Renal cortical epithelial cell (primary cell): Measurements from ENCODE around the gene NCOA1. TPM values are rescaled to one million over a fixed set of nuclear protein-coding genes. Genes with fewer than 3 reads are reported as not detected.
"Not testable (repeated sequence)": the region's sequence is repeated elsewhere in the genome, so short reads cannot be mapped to it uniquely, and the experiment has no call there.

Experiments
- DNase-seq: peaks from one replicate; pipeline ENCODE4 v3.0.0-alpha.2; 2011; ENCODE audit warnings: low read depth
- total RNA-seq: library from RNA; depleted of rRNA; stranded (reverse); fragments of >200 nt; gene quantifications from 2 replicates; pipeline ENCODE4 v1.2.3, GENCODE V29; 2014

The NCOA1 gene
- total RNA-seq, 1 donor from 2014 or later = 22.3 TPM

DNA sequence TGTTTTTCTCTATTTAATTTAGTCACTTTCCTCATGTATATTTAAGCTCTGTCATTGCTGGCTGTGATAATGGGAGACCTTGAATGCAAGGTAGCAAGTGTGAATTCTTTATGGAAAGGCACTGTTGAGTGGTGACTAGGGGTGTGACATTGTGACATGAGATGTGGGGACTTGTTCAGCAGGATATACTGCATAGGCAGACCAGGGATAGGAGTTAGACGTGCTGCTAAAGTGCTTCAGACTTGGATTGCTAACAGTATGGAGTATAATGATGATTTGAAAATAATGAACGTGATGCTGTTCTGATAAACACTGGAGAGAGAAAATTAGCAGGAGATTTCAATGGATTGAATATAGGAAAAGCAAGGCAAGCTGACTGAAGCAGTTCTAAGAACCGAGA, 135.1 kb downstream of the NCOA1 start:
- no peak for DNase-seq

DNA sequence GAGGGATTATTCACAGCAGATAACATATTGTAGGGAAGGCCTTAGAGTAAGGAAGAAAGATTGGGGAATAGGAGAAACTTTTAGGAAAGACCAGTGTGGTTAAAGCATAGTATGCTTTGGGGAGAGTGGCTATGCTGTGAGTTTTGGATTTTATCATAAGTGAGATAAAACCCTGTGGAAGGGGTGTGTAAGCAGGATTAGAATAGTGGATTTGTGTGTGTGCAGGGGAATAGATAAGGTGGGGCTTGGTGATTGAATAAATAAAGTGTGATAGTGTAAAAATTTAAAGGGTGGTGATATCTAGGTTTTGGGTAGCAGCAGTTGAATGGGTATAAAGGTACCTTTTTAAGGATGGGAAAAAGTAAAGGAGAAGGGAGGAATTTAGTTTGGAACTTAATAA, 137.7 kb downstream of the NCOA1 start:
- DNase-seq = no peak

GRCh38 chr2:24632172-24632571, 141.1 kb downstream of the NCOA1 start:
- DNase-seq = no peak

- DNase-seq = peak; percentile 29
Observed at GRCh38 chr2:24635181-24635580, 144.1 kb downstream of the NCOA1 start.

DNA sequence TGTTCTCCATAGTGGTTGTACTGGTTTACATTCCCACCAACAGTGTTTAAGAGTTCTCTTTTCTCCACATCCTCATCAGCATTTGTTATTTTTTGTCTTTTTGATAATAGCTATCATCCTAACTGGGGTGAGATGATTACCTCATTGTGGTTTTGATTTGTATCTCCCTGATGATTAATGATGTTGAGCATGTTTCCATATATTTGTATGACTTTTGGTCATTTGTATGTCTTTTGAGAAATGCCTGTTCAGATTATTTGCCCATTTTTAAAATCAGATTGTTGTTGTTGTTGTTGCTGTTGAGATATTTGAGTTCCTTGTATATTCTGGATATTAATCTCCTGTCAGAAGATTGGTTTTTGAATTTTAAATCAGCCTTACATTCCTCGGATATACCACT, 147.5 kb downstream of the NCOA1 start:
- DNase-seq = no peak

- no peak for DNase-seq
Observed at GRCh38 chr2:24642351-24642750, 151.3 kb downstream of the NCOA1 start.

- DNase-seq = no peak
Observed at GRCh38 chr2:24643051-24643450, 152.0 kb downstream of the NCOA1 start.

DNA sequence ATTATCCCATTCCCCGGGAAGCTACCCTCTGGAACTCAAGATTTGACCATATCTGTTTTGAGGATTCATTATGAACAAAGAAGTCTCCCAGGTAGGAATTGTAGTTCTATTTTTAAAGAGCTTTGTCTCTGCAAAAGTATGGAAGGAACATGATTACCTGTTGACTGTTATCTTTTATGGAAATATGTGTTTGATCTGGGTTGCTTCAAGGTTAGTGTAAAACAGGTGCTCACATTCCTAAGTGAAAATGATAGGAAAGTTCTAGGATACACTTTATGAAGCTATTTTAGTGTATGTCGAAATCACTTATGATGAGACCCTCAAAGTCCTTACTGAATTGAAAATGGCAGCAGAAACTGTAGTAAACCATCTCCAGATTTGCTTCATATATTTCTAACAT, 153.0 kb downstream of the NCOA1 start:
- no peak for DNase-seq

DNA sequence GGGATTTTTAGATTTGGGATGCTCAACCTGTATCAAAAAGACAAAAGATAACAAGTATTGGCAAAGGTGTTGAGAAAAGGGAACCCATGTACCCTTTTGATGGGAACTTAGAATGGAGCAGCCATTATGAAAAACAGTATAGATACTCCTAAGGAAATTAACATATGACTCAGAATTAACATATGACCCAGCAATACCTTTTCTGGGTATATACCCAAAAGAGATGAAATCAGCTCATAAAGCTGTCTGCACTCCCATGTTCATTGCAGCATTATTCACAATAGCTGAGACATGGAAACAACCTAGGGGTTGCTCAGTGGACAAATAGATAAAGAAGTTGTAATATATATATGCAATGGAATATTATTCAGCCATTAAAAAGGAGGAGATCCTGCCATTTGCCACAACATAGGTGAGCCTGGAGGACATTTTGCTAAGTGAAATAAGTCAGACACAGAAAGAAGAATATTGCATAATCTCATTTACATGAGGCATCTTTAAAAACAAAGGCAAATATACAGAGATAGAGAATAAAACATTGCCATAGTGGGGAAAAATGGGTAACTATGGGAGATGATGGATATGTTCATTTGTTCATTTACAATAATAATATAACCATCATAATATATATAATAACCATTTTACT, 160.1 kb downstream of the NCOA1 start:
- DNase-seq = no peak

DNA sequence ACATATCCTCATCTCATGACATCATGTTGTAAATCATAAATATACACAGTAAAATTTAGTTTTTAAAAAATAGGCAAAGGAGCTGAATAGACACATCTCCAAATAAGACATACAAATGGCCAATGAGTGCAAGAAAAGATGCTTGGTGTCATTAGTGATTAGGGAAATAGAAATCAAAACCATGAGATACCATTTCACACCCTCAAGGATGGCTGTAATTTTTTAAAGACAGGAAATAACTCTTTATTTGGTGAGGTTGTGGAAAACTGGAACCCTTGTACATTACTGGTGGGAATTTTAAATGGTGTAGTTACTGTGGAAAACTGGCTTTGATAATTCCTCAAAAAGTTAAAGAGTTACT, 160.6 kb downstream of the NCOA1 start:
- peak; percentile 2 for DNase-seq

DNA sequence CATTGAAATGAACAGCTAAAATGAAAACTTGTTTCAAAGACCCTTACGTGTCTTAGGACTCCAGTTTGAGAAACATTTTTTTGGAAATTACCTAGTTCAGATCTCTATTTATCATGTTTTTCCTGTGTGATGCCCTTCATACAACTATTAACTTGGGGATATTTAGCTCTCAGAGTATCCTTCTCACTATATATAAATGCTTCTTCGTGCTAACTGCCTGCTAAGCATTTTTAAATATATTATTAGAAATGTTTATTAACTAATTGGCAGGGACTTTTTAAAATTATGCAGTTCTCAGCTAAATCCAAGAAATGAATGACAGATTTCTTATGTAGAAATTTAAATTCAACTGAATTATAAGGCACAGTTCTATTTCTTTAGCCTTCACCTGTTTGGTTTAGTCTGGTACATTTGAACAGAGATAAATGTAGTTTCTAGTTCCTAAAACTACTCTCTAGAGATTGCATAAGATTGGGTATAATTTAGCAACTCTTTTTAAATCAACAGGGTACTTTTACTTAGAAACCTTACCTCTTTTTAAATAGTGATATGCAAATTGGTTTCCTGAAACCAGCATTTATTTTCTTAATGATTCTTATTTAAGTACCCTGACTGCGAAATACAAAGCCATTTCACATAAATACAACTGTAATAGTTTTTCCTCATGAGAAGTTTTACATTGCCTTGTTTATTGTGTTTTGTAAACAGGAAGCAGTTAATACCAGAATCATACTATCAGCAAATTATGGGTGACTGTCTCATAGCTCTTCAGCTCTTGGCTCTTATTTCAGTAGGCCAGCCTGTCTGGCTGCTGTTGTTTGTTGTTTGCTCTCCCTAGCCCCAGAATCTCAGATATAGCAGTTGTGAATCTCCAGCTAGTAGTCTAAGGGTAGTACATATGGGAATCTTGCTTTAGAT, 161.5 kb downstream of the NCOA1 start:
- DNase-seq = peak; percentile 5

DNA sequence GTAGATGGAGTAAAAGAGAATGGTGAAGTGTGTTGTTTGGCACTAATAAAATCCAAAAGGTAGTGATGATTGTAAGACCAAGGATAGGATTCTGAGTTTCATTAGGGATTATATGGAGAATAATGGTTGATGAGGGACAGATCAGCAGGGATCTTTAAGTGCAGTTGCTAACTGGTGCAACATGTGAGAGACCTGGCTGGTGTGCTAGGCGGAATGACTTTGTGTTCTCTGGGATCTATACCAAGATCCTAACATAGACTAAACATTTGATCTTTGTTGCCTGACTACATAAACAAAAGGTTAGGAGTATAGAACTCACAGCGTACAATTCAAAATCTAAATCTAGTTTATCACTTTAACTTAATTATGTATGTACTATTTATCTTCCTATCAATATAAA, 166.8 kb downstream of the NCOA1 start:
- no peak for DNase-seq

DNA sequence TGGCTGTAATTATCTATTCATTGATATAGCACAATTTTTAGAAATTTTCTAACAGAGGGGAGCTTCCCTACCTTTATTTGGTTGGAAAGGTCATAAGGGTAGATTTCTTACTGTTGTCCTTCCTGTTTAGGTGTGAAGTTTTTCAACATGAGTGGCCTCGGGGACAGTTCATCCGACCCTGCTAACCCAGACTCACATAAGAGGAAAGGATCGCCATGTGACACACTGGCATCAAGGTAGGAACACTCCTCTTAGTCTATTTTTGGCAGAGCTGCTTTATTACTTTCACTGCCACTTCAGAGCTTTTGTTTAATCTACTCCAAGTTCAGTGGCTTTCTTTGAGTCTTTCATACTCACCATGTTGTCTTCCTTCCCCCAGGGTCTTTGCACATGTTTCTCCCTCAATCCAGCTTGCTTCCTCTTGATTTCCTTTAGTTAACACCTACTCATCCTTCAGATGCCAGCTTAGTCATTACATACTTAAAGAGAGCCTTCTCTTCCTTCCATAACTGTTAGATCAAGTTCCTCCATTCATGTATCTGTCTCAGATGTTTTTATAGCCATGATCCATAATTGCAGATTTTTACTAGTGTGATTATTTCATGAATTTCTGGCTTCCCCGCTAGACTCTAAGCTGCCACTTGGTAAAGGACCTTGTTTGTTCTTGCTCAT, 167.6 kb downstream of the NCOA1 start:
- no peak for DNase-seq

DNA sequence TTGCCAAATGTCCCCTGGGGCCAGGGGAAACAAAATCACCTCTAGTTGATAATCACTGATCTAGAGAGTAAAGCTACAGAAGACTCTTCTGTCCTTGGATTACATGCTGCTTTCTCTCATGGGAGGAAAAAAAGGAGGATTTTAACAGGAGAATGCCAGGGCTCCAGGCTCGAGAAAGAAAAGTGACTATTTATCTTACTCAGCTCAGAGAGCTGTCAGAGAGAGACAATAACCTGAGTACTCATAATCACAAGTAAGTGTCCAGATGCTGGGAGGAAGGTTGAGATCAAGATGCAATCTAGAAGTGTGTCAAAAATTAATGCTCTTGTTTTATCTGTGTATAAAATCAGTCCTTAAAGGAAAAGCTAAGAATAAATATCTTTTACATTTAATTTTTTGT, 168.8 kb downstream of the NCOA1 start:
- no peak for DNase-seq

DNA sequence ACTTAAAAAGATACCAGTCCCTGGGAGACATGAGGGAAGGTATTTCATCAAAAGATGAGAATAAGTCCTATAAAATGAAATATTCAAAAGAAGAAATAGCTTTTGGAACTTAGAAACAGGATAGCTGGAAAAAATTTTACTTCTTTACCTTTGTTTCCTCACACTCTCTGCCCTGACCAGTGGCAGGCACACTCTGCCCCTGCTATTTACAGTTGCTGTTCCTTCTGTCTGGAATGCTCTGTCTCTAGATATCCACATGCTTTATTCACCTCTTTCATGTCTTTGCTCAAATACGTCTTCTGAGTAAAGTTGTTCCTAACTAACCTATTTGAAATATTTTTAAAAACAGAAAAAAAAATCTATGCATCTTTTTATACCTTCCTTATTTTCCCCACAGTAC, 176.5 kb downstream of the NCOA1 start:
- no peak for DNase-seq

- DNase-seq = no peak
Observed at GRCh38 chr2:24671230-24671629, 180.2 kb downstream of the NCOA1 start.

DNA sequence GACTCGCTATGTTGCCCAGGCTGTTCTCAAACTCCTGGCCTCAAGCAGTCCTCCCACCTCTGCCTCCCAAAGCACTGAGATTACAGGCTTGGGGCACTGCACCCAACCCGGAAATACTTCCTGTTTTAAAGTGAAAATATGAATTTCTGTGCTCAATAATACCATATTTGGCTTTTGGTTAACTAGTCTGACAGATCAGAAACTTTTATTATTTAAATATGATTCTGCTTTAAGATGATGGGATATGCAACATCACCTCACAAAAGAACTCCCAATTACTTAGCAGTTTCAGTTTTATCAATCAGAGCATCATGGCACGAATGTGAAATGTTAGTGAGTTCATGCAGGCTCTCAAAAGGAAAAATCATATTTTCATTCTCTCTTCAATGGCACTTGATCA, 181.5 kb downstream of the NCOA1 start:
- DNase-seq = no peak

- DNase-seq = no peak
Observed at GRCh38 chr2:24675338-24675737, 184.3 kb downstream of the NCOA1 start.

DNA sequence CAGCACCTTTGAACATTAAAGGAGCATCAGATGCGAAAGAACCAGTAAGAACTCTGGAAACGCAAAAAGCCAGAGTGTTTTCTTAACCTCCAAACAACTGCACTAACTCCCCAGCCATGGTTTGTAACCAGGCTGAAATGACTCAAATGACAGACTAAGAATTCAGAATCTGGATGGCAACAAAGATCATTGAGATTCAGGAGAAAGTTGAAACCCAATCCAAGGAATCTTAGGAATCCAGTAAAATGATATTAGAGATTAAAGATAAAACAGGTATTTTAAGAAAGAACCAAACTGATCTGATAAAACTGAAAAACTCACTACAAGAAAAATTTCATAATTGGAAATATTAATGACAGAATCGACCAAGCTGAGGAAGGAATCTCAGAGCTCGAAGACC, 185.4 kb downstream of the NCOA1 start:
- DNase-seq = no peak

DNA sequence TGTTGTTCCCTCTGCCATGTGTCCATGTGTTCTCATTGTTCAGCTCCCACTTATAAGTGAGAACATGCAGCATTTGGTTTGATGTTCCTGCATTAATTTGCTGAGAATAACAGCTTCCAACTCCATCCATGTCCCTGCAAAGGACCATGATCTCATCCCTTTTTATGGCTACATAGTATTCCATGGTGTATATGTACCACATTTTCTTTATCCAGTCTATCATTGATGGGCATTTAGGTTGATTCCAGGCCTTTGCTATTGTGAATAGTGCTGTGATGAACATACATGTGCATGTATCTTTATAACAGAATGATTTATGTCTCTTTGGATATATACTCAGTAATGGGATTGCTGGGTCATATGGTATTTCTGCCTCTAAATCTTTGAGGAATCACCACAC, 187.0 kb downstream of the NCOA1 start:
- DNase-seq = not testable (repeated sequence)

DNA sequence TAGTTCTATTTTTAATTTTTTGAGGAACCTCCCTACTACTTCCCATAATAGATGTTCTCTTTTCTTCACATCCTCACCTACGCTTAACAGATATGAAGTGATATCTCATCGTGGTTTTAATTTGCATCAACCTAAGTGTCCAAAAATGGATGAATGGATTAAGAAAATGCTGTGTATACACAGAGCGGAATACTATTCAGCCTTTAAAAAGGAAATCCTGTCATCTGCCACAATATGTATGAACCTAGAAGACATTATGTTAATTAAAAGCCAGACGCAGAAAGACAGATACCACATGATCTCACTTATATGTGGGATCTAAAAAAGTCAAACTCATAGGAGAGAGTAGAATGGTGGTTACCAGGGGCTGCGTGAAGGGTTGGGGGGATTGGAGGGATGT, 189.1 kb downstream of the NCOA1 start:
- no peak for DNase-seq

- no peak for DNase-seq
Observed at GRCh38 chr2:24682304-24682703, 191.2 kb downstream of the NCOA1 start.

GRCh38 chr2:24683408-24683807, 192.4 kb downstream of the NCOA1 start:
- DNase-seq = no peak
